ENCODE results near the gene CAMK2G. TPM values are rescaled to one million over a fixed set of nuclear protein-coding genes. Genes with fewer than 3 reads are reported as not detected.

Gene CAMK2G
- total RNA-seq, 1 donor from 2014 or later = 25.9 TPM

GRCh38 chr10:73865107-73865458 lies 9.3 kb downstream of the CAMK2G start:
- no peak for DNase-seq
- Mint-ChIP-seq H3K27me3 (ENCODE audit: unreplicated experiment) (peaks cover 8% of the 10 kb centered on the region), H3K36me3 (ENCODE audit: unreplicated experiment) (peaks cover 3% of the 10 kb centered on the region), H3K4me1 (ENCODE audit: low read depth, unreplicated experiment) (peaks cover 29% of the 10 kb centered on the region), H3K4me3 (ENCODE audit: unreplicated experiment) (no peak overlapping the region), H3K27ac (ENCODE audit: unreplicated experiment) (no peak overlapping the region), H3K9me3 (ENCODE audit: unreplicated experiment) (peaks cover 5% of the 10 kb centered on the region)
- TF ChIP-seq, protein P1, sequence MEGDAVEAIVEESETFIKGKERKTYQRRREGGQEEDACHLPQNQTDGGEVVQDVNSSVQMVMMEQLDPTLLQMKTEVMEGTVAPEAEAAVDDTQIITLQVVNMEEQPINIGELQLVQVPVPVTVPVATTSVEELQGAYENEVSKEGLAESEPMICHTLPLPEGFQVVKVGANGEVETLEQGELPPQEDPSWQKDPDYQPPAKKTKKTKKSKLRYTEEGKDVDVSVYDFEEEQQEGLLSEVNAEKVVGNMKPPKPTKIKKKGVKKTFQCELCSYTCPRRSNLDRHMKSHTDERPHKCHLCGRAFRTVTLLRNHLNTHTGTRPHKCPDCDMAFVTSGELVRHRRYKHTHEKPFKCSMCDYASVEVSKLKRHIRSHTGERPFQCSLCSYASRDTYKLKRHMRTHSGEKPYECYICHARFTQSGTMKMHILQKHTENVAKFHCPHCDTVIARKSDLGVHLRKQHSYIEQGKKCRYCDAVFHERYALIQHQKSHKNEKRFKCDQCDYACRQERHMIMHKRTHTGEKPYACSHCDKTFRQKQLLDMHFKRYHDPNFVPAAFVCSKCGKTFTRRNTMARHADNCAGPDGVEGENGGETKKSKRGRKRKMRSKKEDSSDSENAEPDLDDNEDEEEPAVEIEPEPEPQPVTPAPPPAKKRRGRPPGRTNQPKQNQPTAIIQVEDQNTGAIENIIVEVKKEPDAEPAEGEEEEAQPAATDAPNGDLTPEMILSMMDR (IDR thresholded peaks at IDR 0.05; ENCODE audit: partially characterized antibody, unreplicated experiment) = no peak

DNA sequence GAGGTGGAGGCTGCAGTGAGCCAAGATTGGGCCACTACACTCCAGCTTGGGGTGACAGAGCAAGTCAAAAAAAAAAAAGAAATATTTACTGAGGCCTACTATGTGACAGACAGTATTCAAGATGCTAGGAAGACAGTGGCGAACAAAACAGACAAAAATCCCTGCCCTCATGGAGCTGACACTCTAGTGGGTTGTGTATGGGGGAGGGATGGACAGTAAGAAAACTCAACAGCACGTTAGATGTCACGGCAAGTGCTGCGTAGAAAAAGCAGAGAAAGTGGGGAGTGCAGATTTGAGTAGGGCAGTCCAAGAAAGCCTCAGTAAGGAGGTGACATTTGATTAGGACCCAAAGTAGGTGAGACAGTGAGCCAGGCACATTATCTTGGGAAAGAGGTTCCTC lies 10.1 kb downstream of the CAMK2G start:
- DNase-seq = no peak
- TF ChIP-seq, protein P1 (IDR thresholded peaks at IDR 0.05; ENCODE audit: partially characterized antibody, unreplicated experiment) = no peak
- peaks cover 6% of the 10 kb centered on the region for H3K27me3 Mint-ChIP-seq (ENCODE audit: unreplicated experiment)
- H3K4me3 Mint-ChIP-seq (ENCODE audit: unreplicated experiment) = no peak overlapping the region
- H3K27ac Mint-ChIP-seq (ENCODE audit: unreplicated experiment) = no peak overlapping the region
- peaks cover 29% of the 10 kb centered on the region for H3K4me1 Mint-ChIP-seq (ENCODE audit: low read depth, unreplicated experiment)
- H3K36me3 Mint-ChIP-seq (ENCODE audit: unreplicated experiment) = peaks cover 3% of the 10 kb centered on the region
- peaks cover 5% of the 10 kb centered on the region for H3K9me3 Mint-ChIP-seq (ENCODE audit: unreplicated experiment)

DNA sequence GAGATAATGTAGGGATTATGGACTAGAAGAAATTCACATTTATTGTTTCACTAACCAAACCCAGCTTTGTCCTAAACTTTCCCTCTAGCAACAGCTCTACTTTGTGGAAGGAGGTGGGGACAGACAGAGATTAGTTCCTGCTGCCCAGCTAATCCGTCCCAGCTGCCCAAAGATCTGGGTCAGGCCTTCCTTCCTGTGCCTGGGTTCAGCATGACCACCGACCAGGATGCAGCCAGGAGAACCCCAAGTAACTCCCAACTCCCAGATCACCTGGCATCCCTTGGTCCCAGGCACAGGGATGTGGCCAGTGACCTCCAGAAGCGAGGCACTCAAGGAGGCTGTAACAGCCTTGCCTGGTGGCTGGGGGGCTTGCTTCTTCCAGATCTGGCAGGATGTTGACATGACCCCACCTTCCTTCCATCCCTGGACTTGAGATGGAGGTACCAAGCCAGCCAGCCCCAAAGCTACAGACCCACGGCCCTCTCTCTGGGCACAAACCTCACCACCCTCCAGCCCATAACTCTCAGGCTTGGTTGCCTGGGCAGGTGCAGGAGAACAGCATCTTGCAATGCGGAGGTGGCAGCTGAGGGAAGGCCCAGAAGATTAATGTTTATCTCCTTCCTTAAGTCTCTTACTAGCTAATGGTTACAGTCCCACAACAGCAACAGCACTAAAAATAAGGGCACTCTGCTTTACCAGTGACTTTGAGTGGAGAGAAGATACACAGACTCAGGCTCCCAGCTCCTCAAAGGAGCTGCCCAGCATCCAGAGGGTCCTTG lies 11.1 kb downstream of the CAMK2G start:
- Mint-ChIP-seq H3K9me3 (ENCODE audit: unreplicated experiment) (peaks cover 5% of the 10 kb centered on the region), H3K4me1 (ENCODE audit: low read depth, unreplicated experiment) (peaks cover 24% of the 10 kb centered on the region), H3K27ac (ENCODE audit: unreplicated experiment) (no peak overlapping the region), H3K27me3 (ENCODE audit: unreplicated experiment) (peaks cover 8% of the 10 kb centered on the region), H3K4me3 (ENCODE audit: unreplicated experiment) (no peak overlapping the region), H3K36me3 (ENCODE audit: unreplicated experiment) (peaks cover 3% of the 10 kb centered on the region)
- no peak for DNase-seq
- TF ChIP-seq, protein P1 (IDR thresholded peaks at IDR 0.05; ENCODE audit: partially characterized antibody, unreplicated experiment) = no peak

DNA sequence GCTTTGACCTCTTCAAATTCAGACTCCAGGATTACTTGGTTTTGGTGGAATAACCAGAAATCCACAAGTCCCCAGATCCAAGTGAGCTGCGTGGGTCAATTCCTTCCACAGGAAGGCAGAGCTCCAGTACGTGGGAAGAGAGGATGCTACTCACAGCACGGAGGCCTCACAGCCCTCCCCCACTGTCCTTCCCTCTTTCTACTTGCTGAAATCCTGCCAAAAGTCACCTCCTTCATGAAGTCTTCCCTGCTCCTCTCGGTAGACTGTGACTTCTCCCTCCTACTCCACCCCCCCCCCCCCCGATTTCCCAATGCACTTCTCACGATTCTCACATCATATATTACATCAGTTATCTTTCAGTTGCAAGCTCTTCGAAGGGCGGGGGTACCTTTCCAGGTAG lies 12.3 kb downstream of the CAMK2G start:
- peaks cover 3% of the 10 kb centered on the region for H3K9me3 Mint-ChIP-seq (ENCODE audit: unreplicated experiment)
- no peak for DNase-seq
- TF ChIP-seq, protein P1 (IDR thresholded peaks at IDR 0.05; ENCODE audit: partially characterized antibody, unreplicated experiment) = no peak
- peaks cover 12% of the 10 kb centered on the region for H3K4me1 Mint-ChIP-seq (ENCODE audit: low read depth, unreplicated experiment)
- no peak overlapping the region for H3K27ac Mint-ChIP-seq (ENCODE audit: unreplicated experiment)
- no peak overlapping the region for H3K4me3 Mint-ChIP-seq (ENCODE audit: unreplicated experiment)
- H3K27me3 Mint-ChIP-seq (ENCODE audit: unreplicated experiment) = peaks cover 8% of the 10 kb centered on the region
- H3K36me3 Mint-ChIP-seq (ENCODE audit: unreplicated experiment) = peaks cover 3% of the 10 kb centered on the region

DNA sequence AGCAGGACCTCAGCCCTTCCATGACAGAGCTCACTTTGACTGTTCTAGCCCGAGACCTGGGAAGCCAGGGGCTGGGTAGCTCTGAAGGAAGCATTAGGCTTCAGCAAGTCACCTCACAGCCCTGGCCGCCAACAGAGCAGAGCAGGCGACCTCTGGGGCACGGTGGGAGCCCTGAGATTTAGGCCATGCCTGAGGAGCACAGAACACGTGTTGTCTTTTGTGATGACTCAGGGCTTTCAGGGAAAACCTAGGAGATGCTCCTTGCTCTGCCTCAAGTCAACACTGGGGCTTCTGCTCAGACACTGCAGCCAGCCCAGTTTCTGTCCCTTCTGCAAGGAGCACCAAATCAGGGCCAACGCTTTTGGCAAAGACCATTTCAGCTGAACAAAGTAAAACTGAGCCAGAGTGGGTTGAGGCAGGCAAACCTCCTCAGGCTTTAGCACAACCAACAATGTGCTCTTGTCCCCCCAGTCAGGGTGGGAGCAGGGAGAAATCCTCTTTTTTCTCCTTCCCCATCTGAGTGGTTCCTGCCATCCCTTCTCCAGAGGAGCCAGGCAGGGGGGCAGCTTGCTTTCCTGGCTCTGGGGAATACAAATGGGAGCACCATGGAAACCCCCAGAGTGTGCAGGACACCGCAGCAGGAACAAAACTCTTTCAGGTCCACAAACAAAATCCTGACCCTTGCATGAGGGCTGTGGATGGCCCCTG lies 14.4 kb downstream of the CAMK2G start:
- Mint-ChIP-seq H3K36me3 (ENCODE audit: unreplicated experiment) (peaks cover 3% of the 10 kb centered on the region), H3K9me3 (ENCODE audit: unreplicated experiment) (peaks cover 2% of the 10 kb centered on the region), H3K4me3 (ENCODE audit: unreplicated experiment) (no peak overlapping the region), H3K27ac (ENCODE audit: unreplicated experiment) (no peak overlapping the region), H3K4me1 (ENCODE audit: low read depth, unreplicated experiment) (peaks cover 4% of the 10 kb centered on the region), H3K27me3 (ENCODE audit: unreplicated experiment) (peaks cover 7% of the 10 kb centered on the region)
- DNase-seq = no peak
- TF ChIP-seq, protein P1 (IDR thresholded peaks at IDR 0.05; ENCODE audit: partially characterized antibody, unreplicated experiment) = no peak
